ENCODE results near the gene PLCG2.
A peak's percentile ranks its signal among the peaks of the same experiment; 100 is the strongest.

PLCG2 gene

DNA sequence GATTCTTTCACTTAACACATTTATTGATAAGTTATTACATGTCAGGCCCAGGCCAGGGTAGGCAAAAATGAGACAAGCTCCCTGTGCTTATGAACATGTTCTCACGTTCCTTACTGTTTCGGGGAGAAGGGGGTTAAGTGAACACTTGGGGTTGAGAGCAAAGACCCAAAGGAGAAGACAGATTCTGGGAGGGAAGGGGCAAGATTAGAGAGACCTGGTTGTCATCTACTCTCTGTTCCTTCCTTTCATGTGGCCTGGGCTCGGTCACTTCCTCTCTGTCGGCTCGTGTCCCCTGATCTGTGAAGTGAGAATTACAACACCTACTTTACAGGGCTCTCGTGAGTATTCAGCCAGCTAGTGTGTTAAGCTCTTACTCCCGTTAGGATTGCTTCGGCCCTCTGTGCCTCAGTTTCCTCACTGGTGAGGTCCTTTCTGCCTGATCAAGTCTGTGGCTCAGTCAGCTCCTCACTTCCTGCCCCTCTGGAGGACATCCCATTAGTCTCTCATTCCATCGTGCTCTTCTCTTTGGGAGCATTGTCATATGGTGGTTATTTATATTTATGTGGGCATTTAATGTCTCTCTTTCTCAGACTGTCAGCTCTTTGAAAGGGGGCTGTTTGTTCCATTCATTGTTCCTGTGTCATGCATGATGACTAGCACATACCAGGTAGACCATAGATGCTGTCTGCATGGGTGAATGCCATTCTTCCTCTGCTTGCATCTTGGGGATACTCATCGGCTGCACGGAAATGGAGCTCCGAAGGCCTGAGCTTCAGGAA, 38.9 kb downstream of the PLCG2 start:
- no peak for DNase-seq

DNA sequence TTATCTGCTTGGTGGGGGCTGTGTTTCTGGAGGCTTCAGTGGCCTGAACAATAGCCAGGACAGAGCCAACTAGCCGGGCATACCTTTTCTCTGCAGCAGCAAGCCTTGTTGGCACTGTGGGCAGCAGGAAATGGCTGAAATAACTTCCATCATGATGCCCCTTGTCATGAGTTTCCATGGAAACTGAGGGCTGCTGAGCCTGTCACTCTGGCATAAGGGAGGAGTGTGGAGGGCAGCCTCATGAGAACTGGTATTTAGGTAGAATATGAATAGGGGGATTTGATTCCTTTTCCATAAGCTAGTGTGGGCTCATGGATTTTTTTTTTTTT, 39.4 kb downstream of the PLCG2 start:
- DNase-seq: no peak

DNA sequence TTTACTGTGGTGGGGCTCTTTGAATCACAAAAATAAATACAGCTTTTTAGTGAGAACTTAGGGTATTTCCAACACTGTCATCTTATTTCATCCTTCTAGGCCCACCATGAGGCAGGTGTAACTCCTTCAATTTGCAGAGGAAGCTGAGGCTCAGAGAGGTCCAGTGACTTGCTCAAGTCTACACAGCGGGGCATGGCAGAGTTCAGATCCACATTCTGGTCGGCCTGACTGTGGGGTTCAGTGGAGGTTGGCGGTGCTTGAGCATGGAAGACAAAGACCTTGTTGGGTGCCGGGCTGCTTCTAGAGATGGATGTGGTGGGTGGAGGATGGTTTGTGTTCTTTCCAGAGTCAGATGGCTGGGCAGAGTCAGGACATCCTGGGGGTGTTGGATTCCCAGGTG, 39.8 kb downstream of the PLCG2 start:
- DNase-seq: no peak

DNA sequence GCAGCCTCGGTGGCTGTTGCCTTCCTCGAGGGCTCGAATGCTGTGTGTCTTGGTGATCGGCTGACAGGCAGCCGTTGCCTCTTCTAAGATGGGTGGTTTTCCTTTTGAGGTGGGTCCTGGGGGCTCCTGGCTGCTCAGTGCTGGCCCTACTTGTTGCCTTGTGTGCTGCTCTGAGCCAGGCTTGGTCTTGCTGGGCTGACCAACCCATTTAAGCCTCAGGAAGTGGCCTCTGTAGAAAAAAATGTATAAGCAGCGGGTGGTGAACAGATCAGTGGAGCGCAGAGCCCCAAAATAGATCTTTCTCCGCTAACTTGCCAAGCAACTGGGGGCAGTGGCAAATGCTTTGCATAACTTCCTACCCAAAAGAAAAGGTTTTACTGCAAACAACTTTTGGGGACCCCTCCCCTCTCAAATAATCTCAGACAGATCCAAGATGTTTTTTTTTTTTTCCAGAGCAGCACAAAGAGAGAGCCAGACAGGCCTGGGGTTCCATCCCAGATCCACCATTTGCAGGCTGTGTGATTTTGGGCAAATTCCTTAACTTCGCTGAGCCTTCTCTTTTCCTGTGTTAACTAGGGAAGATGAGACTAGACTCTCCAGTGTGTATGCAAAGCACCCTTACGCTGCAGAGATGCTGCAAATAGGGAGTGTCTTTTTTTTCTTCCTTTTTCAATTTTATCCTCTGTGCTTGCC, 42.5 kb downstream of the PLCG2 start:
- DNase-seq: no peak

DNA sequence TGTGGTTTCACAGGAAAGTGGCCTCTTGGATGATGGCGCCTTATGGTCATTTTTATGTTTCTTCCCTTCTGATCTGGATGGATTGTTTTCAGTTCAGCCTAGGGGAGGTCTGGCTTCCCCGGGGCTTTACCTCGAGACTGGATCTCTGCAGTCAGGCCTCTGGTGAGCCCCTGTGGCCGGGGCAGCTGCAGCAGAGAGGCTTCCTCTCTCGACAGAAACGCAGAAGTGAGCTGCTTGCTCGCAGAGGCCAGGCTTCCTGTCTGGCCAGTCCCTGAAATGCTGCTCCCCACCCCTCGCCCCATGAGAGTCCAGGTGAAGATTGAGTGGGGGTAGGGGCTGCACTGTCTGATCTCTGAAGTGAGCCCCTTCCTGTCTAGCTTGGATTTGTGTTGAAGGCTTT, 44.0 kb downstream of the PLCG2 start:
- no peak for DNase-seq

DNA sequence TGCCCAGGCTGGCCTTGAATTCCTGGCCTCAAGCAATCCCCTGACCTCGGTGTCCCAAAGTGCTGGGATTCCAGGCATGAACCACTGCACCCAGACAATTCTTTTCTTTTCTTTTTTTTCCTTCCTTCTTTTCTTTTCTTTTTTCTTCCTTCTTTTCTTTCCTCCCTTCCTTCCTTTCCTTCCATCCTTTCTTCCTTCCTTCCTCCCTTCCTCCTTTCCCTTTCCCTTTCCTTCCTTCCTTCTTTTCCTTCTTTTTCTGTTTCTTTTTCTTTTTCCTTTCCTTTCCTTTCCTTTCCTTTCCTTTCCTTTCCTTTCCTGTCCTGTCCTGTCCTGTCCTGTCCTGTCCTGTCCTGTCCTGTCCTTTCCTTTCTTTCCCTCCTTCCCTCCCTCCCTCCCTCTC, 44.6 kb downstream of the PLCG2 start:
- DNase-seq: no peak

DNA sequence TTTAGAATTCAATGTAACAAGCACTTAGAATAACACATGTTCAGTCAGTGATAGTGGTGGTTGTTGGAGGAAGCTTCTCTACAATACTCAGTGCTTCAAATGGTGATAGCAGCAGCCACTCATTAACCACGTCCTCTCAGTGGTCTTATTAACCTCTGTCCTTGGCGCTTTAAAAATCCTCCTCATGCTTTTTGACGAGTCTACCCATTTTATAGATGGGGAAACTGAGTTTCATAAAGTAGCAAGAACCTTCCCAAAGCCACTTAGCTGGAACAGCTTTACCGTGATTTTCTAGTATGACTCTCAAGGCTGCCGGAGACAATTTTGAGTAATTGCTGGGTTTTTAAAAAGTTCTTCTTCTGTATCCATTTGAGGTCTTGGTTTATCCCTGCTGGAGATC, 47.4 kb downstream of the PLCG2 start:
- DNase-seq: no peak

DNA sequence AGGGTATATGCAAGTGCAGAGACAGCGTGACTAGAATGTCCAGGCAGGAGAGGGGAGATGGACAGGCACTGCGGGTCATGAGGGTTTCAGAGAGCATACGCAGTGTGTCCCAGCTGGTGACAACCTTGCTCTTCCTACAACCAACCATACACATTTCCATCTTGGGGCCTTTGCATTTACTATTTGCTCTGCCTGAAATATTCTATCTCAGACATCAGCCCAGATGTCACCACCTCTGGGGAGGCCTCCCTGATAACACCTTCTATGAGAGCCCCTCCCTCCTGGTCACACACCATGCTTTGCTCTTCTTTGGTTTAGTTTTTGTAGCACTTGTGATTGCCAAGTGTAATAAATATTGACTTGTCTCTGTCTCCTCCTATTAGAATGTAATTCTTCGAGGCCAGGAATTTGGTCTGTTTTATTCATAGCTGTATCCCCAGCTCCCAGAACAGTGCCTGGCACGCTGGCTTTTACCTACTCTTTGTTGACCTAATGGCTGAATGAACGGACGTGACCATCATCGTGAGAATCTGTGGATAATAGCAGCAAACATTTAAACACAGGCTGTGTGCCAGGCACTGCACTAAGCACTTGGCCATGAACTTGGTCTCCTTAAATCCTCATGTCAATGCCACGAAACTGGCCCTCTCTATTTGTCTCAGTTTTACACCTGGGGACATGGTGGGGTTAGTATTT, 51.9 kb downstream of the PLCG2 start:
- no peak for DNase-seq

DNA sequence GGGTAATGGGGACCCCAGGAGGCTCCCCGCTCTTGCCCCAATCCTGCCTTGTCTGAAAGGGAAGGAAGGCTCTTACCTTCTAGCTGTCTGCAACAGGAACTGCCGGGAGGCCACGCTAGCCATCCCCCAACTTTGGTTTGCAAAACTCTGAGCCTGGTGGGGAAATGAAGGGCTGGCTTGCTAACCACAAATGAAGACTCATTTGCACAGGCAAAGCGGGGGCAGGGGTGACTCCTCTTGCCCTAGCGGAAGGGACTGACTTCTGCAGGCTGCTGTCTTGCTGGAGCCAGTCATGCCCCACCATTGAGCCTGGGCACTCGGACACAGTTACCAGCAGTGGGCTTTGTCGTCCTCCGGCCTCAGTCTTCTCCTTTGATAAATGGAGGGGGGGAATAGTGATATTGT, 52.6 kb downstream of the PLCG2 start:
- DNase-seq: no peak

DNA sequence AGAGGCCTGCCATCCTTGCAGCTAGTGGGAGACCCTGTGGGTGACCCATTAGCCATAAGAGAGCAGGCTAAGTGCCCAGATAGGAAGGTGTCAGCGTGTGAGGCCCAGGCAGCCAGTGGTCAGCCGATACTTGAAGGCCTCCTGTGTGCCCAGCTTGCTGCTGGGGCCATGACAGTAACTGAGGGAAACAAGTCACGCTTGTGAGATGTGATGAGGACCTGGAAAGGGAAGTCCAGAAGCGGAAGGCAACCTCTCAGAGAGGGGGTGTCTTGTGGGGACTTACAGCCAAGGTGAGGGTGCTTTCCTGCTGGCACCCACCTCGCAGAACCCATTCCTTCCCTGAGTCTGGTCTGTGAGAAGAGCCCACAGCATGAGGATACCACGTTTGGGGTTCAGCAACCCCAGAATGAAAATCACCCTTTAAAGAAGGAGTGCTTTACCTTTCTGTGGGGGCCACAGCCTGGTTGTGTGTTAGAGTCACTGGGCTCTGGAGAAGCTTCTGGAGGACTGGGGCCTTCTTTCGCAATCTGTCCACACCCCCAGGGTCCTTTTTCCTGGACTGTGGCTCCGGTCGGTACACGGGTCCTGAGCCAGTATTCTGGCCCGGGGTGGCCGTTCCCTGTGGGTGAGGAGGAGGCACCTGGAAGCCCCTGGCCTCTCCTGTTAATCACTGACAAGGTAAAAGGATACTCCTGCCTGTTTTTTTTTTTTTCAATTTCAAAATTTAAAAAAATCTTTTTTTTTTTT, 53.9 kb downstream of the PLCG2 start:
- DNase-seq: no peak

DNA sequence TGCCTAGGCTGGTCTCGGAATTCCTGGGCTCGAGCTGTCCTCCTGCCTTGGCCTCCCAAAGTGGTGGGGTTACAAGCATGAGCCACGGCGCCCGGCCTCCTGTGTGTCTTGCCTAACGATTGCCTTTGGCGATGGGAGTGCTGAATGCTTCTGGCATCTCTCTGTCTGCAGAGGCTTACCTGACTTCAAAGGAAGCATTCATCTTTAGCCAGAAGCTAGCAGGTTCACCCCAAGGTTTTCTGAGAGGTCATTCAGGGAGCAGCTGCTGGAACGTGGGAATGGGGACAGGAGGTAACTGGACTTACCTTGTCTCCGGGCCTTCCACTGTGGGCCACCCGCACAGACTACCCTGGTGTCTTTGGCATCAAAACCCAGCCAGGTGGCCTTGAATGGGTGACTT, 54.7 kb downstream of the PLCG2 start:
- no peak for DNase-seq

DNA sequence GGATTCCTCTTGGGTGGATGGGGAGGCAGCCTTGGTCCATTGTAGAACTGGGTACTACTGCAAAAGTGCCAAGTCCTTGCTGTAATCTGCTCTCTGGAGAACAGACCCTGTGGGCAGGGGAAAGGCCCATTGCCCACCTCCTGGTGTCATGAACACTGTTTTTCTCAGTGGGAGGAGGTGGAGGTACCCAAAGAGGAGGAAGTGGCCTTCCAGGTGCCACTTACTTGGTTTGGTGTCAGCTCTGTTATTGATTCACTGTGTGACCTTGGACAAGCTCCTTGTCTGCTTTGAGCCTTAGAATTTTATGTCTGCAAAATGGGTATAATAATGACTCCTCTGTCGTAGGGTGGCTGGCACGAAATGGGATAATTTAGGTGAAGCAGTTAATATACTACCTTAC, 55.8 kb downstream of the PLCG2 start:
- DNase-seq: no peak

DNA sequence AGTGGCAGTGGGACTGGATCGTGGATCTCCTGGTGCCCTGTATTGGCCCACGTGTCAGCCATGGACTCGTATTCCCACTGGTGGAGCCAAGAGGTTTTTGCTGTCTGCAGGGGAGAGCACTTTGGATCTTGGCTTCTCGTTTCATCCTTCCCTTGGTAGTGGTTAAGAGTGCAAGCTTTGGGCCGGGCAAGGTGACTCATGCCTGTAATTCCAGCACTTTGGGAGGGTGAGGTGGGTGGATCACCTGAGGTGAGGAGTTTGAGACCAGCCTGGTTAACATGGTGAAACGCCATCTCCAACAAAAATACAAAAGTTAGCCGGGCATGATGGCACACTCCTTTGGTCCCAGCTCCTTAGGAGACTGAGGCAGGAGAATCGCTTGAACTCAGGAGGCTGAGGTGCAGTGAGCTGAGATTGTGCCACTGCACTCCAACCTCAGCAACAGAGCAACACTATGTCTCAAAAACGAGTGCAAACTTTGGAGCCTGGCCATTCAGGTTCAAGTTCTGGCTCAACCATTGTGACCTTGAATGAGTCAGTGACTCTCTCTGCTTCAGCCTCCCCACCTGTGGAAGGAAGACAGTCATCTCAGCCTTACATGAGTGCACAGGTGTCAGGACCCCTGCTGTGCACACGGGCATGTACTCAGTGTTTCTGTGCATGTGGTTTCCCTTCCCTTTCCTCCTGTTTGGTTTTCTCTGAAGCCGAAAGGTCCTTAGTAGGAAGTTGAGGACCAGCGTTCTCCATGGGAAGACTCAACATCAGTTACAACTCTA, 57.4 kb downstream of the PLCG2 start:
- DNase-seq: peak; percentile 1

DNA sequence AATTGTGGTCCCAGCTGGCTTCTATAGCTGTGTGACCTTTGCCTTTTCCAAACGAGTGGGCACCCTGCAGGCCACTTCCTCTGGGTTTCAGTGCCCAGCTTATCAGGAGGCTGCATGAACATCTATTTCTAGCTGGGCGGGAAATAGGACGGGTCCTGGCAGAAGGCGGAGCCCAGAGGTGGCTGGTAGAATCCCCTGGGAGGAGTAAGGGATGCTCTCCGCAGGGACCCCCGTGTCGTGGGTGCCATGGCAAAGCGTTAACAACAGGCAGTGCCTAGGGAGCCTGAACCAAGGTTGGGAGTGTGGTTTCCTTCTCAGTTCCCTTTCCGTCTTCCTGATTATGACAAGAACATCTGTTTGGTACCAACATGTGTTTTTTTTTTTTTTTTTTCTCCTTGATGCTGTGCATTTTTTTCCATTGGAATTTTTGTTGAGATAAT, 58.2 kb downstream of the PLCG2 start:
- DNase-seq: no peak

DNA sequence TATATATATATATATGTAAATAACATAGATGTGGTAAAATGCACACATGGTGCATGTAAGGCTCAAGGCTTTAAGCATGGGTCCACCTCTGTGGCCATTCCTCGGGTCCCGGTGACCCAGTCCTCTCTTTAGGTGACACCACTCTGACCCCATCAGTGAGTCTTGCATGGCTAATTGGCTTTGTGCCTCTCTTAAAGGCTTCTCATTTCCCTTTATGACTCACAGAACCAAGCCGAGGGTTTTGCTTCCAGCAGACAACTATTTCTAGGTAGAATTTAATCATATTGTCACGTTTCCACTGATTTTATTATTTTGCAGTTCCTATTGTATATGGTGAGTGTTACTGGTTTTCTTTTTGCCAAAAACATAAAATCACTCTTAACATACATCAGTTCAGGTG, 59.7 kb downstream of the PLCG2 start:
- no peak for DNase-seq

DNA sequence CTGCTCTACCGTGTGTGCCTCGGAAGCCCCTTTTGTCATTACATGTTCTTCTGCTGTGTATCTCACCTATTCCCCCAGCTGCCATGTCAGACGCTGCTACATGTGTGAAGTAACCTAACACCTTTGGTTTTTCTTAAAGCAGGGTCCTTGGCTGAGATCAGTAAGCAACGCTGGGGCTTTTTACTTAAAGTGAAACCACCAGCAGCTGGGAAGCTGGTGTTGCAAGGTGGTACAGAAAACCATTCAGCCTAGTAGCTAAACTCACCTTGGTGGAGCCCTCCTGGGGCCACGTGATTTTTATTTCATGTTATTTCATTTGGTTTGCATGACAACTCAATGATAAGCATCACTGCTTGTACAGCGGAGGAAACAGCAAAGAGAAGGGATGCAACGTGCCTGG, 62.6 kb downstream of the PLCG2 start:
- no peak for DNase-seq

DNA sequence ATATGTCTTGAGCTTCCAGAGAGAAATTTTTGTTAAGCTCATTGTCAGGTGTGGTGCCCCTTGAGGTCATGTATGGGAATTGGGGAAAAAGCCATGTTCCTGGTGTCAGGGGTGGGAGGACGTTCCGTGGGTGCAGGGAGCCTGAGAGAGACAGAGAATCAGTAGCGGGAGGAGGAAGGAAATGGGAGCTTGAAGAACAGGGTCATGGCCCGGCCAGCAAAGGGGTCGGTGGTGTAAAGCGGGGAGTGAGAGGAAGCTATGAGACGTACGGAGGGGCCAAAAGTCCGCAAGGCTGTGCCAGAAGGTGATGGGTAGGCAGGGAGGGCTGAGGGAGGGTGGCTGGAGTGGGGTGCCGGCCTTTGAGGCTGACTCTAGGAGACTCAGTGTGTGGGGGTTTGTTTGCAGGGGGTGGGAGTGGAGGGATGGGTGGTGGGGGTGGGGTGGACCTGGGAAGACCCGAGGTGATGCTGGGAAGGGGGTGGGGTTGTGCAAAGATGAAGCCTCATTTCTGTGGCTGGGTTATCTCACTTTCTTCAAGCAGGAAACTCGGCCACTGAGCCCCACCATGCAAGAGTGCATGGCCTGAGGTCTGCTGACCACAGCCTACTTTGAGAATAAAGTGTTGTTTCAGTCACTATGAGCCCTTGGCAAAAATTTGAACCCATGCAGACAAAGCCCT, 63.6 kb downstream of the PLCG2 start:
- DNase-seq: no peak

DNA sequence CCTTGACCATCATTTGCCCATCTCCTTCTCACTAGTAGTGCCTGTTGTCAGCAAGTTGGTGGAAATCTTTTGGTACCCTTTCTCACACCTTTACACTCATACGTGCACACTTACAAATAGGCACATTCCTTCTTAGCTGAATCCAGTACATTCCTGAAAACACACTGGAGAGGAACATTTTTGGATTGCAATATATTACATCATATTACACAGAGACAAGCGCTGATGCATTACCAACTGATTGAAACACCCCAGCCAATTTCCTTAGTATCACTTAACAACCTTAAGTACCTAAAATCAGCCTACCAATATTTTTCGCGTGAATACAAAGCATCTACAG, 64.1 kb downstream of the PLCG2 start:
- DNase-seq: no peak

DNA sequence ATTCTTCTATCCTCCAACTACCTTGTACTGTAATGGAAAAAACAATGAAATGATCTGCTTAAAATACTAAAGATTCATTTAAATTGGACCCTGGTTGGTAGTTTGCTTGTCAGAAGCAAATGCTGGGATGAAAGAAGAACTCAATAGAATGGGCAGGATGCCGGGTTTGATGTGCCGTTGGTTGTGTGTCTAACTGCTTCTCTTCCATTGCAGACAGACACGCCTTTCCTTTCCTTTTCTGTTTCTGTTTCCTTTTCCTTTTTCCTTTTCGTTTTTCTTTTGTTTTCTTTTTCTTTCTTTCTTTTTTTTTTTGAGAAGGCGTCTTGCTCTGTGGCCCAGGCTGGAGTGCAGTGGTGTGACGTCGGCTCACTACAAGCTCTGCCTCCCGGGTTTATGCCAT, 64.6 kb downstream of the PLCG2 start:
- no peak for DNase-seq

DNA sequence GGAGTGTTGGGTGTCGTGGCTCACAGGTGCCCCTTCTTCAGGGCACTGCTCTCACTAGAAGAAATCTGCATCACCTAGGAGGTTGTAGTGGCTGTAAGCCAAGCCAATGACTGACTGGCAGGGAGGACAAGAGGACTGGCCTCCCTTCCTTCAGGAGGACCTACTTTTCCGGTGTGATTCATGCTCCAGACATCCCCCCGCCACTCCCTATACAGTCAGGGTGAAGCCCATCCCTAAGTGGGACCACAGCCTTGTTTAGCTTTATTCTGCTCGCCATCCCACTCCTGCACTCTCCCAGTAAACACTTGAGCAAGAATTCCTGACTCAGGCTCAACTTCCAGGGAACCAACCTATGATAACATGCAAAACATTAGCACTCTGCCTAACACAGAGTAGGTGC, 67.0 kb downstream of the PLCG2 start:
- DNase-seq: no peak

DNA sequence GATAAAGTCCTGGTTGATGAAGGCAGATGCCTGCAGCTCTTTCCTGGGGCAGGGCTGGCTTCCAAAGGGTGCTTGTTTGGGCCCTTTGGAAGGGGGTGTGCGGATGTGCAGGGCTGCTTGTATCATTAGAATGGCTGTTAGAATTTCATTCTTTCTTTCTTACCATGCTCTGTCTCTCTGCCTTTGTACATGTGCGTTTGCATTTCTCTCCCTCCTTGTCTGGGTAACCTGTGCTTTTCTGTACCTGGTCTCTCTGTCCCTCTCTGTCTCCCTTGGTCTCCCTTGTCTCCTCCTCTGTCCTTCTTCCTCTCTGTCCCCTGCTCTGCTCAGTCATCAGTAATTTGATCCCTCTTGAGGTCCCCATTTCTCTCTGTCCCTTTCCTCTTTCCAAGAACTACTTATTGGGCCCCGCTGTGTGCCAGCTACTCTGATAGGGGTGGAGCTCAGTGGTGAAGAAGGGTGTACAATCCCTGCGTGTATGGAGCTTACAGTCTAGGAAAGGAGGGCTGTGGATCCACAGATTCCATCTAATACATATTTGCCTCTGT, 69.3 kb downstream of the PLCG2 start:
- no peak for DNase-seq
